GM19397 (cell line): Measurements from ENCODE around the gene F8.
"Not testable (repeated sequence)": the region's sequence is repeated elsewhere in the genome, so short reads cannot be mapped to it uniquely, and the experiment has no call there.

Source experiments
- ATAC-seq: cut with Tn5 transposase; IDR thresholded peaks from one replicate; pipeline ENCODE4 v1.9.1; 2021; ENCODE audit warnings: mild to moderate bottlenecking, moderate library complexity; ENCODE audit not compliant: unreplicated experiment

F8 gene

GRCh38 chrX:154818916-154819770 lies 203.4 kb downstream of the F8 start:
- no peak for ATAC-seq

- not testable (repeated sequence) for ATAC-seq
These were observed 205.4 kb downstream of the F8 start for GRCh38 chrX:154817048-154817618.

GRCh38 chrX:154816326-154816898 lies 206.1 kb downstream of the F8 start:
- not testable (repeated sequence) for ATAC-seq

- no peak for ATAC-seq
These were observed 207.2 kb downstream of the F8 start for GRCh38 chrX:154815274-154815818.

- no peak for ATAC-seq
These were observed 208.7 kb downstream of the F8 start for GRCh38 chrX:154813801-154814200.

- ATAC-seq, result no peak
These were observed 210.0 kb downstream of the F8 start for GRCh38 chrX:154812341-154813101.

GRCh38 chrX:154809939-154810665 lies 212.4 kb downstream of the F8 start:
- ATAC-seq, result no peak

- ATAC-seq, result no peak
These were observed 215.6 kb downstream of the F8 start for GRCh38 chrX:154806837-154807501.

GRCh38 chrX:154805696-154806091 lies 216.8 kb downstream of the F8 start:
- ATAC-seq, result no peak

GRCh38 chrX:154804957-154805695 lies 217.4 kb downstream of the F8 start, which contains the start of gene MPP1:
Gene MPP1, minus strand, starts transcription at chrX:154805485. Its CDS starts 112 bp downstream, at chrX:154805373.
- ATAC-seq, result peak; percentile 96

- ATAC-seq, result no peak
These were observed 218.1 kb downstream of the F8 start for GRCh38 chrX:154804261-154804956.

- ATAC-seq, result no peak
These were observed 219.6 kb downstream of the F8 start for GRCh38 chrX:154802947-154803346.

GRCh38 chrX:154800478-154801210 lies 221.9 kb downstream of the F8 start:
- no peak for ATAC-seq

- no peak for ATAC-seq
These were observed 222.8 kb downstream of the F8 start for GRCh38 chrX:154799556-154800348.

- no peak for ATAC-seq
These were observed 225.5 kb downstream of the F8 start for GRCh38 chrX:154797006-154797405.

GRCh38 chrX:154795016-154795415 lies 227.5 kb downstream of the F8 start:
- no peak for ATAC-seq
